ENCODE data around the gene AK1. TPM values are rescaled to one million over a fixed set of nuclear protein-coding genes. Genes with fewer than 3 reads are reported as not detected.
A peak's percentile ranks its signal among the peaks of the same experiment; 100 is the strongest.

The AK1 gene
- total RNA-seq, 1 experiment from 2014 or later = 34.4 TPM

GRCh38 chr9:127917603-127918002 is 40.1 kb upstream of the AK1 start:
- Mint-ChIP-seq H3K4me3 (no peak overlapping the region), H3K4me1 (peaks cover 19% of the 10 kb centered on the region), H3K27me3 (ENCODE audit: low read depth) (peaks cover 11% of the 10 kb centered on the region), H3K9me3 (no peaks in the 10 kb centered on the region), H3K36me3 (no peaks in the 10 kb centered on the region; the same call in 1 of the 2 replicates), H3K27ac (no peak overlapping the region)
- TF ChIP-seq NR1H2 (CRISPR knock-in tag; IDR thresholded peaks at IDR 0.05) (no peak), JAZF1 (CRISPR knock-in tag; IDR thresholded peaks at IDR 0.05) (no peak), GTF2I (CRISPR knock-in tag; conservative IDR thresholded peaks at IDR 0.05) (no peak), ZBTB21 (CRISPR knock-in tag; IDR thresholded peaks at IDR 0.05; ENCODE audit: borderline replicate concordance) (no peak), OVOL2 (CRISPR knock-in tag; IDR thresholded peaks at IDR 0.05; ENCODE audit: borderline replicate concordance) (no peak), ELF4 (CRISPR knock-in tag; IDR thresholded peaks at IDR 0.05; ENCODE audit: low read depth) (no peak)
- ATAC-seq = no peak
- DNase-seq (ENCODE audit: low spot score) = no peak
- POLR2A ChIA-PET = interaction anchor here (0.5 to 1.0 kb wide), 2 partner anchors 18 to 98 kb away, joined by 3 read pairs; no protein-coding TSS in a partner anchor
- CTCF ChIA-PET = interaction anchor here (0.6 to 2.4 kb wide), 21 partner anchors 11 to 207 kb away, joined by 3 to 20 read pairs (median 6); partner anchors contain the start of genes CDK9, FPGS, PIP5KL1 and TOR2A

- H3K27me3 Mint-ChIP-seq (ENCODE audit: low read depth) = peaks cover 7% of the 10 kb centered on the region
- ChIA-PET POLR2A (interaction anchor here (0.6 to 2.1 kb wide), 9 partner anchors 17 to 758 kb away, joined by 3 to 8 read pairs (median 3); partner anchors contain the start of gene ST6GALNAC6), CTCF (interaction anchor here (0.6 to 2.4 kb wide), 25 partner anchors 11 to 695 kb away, joined by 3 to 20 read pairs (median 5); partner anchors contain the start of genes CDK9, FPGS, PIP5KL1 and SH2D3C)
- H3K9me3 Mint-ChIP-seq = no peaks in the 10 kb centered on the region
- H3K4me1 Mint-ChIP-seq = peaks cover 19% of the 10 kb centered on the region
- peak within 1 kb of the TSS; percentile 60; the same call in 1 of the 2 replicates for H3K27ac Mint-ChIP-seq
- peaks cover under 1% of the 10 kb centered on the region; the same call in 1 of the 2 replicates for H3K36me3 Mint-ChIP-seq
- peak; percentile 96 for DNase-seq (ENCODE audit: low spot score)
- ATAC-seq = peak; percentile 92
- H3K4me3 Mint-ChIP-seq = peak within 1 kb of the TSS; percentile 74
- TF ChIP-seq ZNF423 (CRISPR knock-in tag; IDR thresholded peaks at IDR 0.05) (no peak), RORB (CRISPR knock-in tag; IDR thresholded peaks at IDR 0.05) (no peak), CREM (CRISPR knock-in tag; IDR thresholded peaks at IDR 0.05) (no peak), FOXK1 (CRISPR knock-in tag; IDR thresholded peaks at IDR 0.05) (no peak), CREB1 (CRISPR knock-in tag; IDR thresholded peaks at IDR 0.05) (no peak), GABPB1 (CRISPR knock-in tag; IDR thresholded peaks at IDR 0.05) (no peak), FOXJ3 (CRISPR knock-in tag; IDR thresholded peaks at IDR 0.05; ENCODE audit: borderline replicate concordance) (no peak), IRF2 (CRISPR knock-in tag; IDR thresholded peaks at IDR 0.05; ENCODE audit: borderline replicate concordance, low read depth) (no peak), ZNF219 (CRISPR knock-in tag; IDR thresholded peaks at IDR 0.05; ENCODE audit: borderline replicate concordance) (no peak), MYBL2 (CRISPR knock-in tag; IDR thresholded peaks at IDR 0.05) (no peak), ZNF317 (CRISPR knock-in tag; IDR thresholded peaks at IDR 0.05; ENCODE audit: borderline replicate concordance, low read depth) (no peak), JAZF1 (CRISPR knock-in tag; IDR thresholded peaks at IDR 0.05) (no peak), AFF4 (CRISPR knock-in tag; IDR thresholded peaks at IDR 0.05; ENCODE audit: borderline replicate concordance) (no peak)
- TF ChIP-seq, protein P1, sequence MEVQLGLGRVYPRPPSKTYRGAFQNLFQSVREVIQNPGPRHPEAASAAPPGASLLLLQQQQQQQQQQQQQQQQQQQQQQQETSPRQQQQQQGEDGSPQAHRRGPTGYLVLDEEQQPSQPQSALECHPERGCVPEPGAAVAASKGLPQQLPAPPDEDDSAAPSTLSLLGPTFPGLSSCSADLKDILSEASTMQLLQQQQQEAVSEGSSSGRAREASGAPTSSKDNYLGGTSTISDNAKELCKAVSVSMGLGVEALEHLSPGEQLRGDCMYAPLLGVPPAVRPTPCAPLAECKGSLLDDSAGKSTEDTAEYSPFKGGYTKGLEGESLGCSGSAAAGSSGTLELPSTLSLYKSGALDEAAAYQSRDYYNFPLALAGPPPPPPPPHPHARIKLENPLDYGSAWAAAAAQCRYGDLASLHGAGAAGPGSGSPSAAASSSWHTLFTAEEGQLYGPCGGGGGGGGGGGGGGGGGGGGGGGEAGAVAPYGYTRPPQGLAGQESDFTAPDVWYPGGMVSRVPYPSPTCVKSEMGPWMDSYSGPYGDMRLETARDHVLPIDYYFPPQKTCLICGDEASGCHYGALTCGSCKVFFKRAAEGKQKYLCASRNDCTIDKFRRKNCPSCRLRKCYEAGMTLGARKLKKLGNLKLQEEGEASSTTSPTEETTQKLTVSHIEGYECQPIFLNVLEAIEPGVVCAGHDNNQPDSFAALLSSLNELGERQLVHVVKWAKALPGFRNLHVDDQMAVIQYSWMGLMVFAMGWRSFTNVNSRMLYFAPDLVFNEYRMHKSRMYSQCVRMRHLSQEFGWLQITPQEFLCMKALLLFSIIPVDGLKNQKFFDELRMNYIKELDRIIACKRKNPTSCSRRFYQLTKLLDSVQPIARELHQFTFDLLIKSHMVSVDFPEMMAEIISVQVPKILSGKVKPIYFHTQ (CRISPR knock-in tag; IDR thresholded peaks at IDR 0.05) = no peak
- TF ChIP-seq, protein P2, sequence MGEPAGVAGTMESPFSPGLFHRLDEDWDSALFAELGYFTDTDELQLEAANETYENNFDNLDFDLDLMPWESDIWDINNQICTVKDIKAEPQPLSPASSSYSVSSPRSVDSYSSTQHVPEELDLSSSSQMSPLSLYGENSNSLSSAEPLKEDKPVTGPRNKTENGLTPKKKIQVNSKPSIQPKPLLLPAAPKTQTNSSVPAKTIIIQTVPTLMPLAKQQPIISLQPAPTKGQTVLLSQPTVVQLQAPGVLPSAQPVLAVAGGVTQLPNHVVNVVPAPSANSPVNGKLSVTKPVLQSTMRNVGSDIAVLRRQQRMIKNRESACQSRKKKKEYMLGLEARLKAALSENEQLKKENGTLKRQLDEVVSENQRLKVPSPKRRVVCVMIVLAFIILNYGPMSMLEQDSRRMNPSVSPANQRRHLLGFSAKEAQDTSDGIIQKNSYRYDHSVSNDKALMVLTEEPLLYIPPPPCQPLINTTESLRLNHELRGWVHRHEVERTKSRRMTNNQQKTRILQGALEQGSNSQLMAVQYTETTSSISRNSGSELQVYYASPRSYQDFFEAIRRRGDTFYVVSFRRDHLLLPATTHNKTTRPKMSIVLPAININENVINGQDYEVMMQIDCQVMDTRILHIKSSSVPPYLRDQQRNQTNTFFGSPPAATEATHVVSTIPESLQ (CRISPR knock-in tag; IDR thresholded peaks at IDR 0.05) = no peak
- TF ChIP-seq, protein P3, sequence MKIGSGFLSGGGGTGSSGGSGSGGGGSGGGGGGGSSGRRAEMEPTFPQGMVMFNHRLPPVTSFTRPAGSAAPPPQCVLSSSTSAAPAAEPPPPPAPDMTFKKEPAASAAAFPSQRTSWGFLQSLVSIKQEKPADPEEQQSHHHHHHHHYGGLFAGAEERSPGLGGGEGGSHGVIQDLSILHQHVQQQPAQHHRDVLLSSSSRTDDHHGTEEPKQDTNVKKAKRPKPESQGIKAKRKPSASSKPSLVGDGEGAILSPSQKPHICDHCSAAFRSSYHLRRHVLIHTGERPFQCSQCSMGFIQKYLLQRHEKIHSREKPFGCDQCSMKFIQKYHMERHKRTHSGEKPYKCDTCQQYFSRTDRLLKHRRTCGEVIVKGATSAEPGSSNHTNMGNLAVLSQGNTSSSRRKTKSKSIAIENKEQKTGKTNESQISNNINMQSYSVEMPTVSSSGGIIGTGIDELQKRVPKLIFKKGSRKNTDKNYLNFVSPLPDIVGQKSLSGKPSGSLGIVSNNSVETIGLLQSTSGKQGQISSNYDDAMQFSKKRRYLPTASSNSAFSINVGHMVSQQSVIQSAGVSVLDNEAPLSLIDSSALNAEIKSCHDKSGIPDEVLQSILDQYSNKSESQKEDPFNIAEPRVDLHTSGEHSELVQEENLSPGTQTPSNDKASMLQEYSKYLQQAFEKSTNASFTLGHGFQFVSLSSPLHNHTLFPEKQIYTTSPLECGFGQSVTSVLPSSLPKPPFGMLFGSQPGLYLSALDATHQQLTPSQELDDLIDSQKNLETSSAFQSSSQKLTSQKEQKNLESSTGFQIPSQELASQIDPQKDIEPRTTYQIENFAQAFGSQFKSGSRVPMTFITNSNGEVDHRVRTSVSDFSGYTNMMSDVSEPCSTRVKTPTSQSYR (CRISPR knock-in tag; IDR thresholded peaks at IDR 0.05) = no peak
These were observed 39.5 kb upstream of the AK1 start, which contains the start of gene ST6GALNAC4 for GRCh38 chr9:127916720-127917581. TSS of gene ST6GALNAC4 (minus strand) at chr9:127917041. CDS start at chr9:127916419, 622 bp downstream.
